Measurements from ENCODE around the gene COL4A1.

- TF ChIP-seq EZH2phosphoT487 (IDR thresholded peaks at IDR 0.05; ENCODE audit: borderline replicate concordance): no peak
- TF ChIP-seq CTCF (conservative IDR thresholded peaks at IDR 0.05; ENCODE audit: low read length): no peak
These were observed 183.7 kb downstream of the COL4A1 start for GRCh38 chr13:110123041-110123809.

All from Loucy (cell line).